GM12874 (cell line): ENCODE data around the gene AGAP1.

Source experiments
- TF ChIP-seq, protein P1 (sequence below): IDR thresholded peaks from 2 replicates; pipeline ENCODE4 v1.5.1; 2011; ENCODE audit warnings: low read depth, mild to moderate bottlenecking, control low read depth, low read length, moderate library complexity; ENCODE audit not compliant: insufficient read depth

The AGAP1 gene

DNA sequence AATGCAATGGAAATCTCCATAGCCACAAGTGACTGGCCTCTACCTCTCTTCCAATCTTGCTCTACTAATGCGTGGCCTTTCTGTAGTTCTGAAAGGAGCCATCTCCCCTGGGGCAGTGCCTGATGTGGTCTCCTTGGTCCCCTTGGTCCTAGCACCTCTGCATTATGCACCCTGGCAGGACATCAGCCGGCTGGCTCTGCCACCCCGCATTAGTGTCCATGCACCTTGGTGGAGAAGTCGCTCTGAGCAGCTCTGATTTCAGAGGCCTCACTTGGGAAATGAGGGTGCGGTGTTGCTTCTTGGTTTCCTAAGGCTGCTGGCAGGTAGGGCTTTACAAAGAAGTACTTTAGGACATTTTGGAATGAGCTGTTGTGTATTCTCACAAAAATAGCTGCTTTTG, 356.4 kb downstream of the AGAP1 start:
- TF ChIP-seq, protein P1, sequence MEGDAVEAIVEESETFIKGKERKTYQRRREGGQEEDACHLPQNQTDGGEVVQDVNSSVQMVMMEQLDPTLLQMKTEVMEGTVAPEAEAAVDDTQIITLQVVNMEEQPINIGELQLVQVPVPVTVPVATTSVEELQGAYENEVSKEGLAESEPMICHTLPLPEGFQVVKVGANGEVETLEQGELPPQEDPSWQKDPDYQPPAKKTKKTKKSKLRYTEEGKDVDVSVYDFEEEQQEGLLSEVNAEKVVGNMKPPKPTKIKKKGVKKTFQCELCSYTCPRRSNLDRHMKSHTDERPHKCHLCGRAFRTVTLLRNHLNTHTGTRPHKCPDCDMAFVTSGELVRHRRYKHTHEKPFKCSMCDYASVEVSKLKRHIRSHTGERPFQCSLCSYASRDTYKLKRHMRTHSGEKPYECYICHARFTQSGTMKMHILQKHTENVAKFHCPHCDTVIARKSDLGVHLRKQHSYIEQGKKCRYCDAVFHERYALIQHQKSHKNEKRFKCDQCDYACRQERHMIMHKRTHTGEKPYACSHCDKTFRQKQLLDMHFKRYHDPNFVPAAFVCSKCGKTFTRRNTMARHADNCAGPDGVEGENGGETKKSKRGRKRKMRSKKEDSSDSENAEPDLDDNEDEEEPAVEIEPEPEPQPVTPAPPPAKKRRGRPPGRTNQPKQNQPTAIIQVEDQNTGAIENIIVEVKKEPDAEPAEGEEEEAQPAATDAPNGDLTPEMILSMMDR: no peak

DNA sequence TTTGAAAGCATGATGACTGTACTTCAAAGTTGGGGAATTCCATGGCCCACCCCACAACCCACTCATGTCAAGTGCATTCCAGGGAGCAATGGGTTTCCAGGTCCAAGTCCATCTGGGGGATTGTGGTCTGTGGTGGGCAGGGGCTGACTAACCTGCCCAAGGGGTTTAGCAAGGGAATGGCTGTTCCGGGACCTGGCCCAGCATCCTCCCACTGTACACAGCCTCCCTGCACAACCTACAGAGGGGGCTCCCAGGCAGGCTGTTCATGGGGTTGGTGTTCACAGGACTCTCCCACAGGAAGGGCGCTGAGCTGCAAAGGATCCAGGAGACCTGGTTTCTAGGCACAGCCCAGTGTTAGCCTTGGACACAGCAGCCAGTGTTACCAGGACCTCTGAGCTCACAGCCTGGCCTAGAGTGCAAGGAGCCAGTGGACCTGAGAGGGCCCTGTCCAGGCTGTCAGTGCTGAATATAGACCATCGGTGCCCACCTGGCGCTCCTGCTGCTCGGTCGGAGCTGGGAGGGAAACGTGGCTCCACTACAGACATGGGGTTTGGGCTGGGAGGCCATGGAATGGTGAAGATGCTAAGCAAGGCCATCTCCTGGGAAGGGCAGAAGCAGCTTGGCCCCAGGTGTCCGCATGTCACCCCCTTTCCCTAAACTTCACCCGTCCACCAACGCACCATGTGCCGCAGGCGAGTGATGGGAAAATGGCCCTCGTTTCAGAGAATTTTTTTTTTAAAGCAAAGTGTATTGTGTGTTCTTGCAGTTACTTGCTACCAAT, 357.1 kb downstream of the AGAP1 start:
- TF ChIP-seq, protein P1: no peak

DNA sequence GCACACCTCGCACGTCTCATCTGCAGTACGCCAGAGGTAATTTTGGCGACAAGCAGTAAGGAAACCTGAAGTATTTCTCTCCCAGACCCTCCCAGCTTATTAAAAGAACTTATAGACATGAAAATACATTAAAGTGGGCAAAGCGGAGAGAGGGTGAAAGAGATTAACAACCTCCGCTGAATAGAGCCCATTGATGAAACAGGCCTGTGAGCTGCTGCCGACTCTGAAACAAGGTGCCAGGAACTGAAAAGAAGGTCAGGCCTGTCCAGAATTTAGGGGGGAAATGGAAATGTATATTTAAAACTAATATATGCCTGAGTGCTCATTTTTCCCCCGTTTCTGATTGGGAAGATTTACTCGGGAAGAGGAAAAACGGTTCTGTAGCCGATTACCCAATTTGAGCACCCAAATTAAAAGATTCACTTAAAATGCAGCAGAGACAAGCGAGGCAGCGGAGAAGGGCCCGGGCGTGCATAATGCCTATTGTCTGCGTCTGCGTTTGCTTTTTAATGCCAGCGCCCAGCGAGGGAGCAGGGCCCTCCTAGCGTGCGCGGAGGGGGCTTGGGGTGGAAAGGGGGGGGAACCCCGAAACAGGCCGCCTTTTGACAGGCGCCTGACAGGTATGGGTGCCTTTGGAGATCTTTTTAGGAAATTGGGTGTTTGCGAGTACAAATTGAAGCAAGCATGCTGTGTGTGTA, 358.1 kb downstream of the AGAP1 start:
- TF ChIP-seq, protein P1: no peak

DNA sequence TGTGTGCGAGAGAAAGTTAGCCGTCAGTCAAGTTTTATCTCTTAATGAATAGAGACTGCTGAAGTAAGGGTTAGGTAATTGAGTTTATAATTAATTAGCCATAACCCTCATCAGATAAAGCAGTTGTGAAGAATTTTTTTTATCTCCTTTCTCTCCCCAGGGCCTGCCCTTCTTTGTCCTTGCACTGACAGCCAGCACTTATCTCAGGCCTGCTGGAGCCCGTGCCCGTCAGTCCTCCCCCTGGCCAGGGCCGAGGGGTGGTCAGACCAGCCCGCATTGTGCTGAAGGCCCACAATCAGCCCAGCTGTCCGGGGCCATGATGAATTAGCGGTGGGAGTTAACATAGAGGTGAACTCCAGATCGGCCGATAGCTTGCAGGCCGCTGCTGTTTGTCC, 358.7 kb downstream of the AGAP1 start:
- TF ChIP-seq, protein P1: no peak

DNA sequence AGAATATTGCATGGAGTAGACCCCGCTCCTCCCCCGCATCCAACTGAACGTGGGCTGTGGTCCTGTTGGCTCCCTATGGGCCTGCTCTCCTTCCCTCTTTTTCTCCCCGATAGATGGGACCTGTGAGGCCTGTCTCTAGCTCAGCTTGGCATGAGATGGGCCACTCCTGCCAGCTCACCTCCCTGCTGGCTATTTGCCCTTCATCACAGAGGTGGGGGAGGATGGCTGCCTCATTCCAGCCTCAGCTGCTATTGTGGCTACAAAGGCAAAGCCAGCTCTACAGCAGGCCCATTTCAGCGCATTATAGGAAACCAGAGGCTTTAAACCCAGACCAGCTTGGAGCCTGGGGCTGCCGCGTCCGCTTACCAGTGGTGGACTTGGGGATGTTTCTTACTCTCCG, 360.4 kb downstream of the AGAP1 start:
- TF ChIP-seq, protein P1: no peak

DNA sequence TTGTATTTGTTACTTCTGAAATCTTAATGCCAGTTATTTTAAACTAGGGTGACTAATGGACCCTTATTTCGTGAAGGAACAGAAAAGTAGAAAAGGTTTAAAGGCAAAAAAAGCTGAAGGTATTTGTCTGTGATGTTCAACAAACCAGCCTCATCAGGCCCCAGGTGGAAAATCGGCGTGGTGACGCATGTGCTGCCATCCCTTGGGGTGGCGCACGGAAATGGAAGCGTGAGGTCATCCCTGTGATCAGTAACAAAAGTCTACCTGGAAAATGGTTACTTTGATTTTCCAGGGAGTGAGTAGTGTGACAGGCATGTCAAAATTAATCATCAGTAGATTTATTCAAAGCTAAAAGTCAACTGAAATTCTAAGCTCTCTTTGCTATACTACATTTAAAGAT, 361.2 kb downstream of the AGAP1 start:
- TF ChIP-seq, protein P1: no peak

DNA sequence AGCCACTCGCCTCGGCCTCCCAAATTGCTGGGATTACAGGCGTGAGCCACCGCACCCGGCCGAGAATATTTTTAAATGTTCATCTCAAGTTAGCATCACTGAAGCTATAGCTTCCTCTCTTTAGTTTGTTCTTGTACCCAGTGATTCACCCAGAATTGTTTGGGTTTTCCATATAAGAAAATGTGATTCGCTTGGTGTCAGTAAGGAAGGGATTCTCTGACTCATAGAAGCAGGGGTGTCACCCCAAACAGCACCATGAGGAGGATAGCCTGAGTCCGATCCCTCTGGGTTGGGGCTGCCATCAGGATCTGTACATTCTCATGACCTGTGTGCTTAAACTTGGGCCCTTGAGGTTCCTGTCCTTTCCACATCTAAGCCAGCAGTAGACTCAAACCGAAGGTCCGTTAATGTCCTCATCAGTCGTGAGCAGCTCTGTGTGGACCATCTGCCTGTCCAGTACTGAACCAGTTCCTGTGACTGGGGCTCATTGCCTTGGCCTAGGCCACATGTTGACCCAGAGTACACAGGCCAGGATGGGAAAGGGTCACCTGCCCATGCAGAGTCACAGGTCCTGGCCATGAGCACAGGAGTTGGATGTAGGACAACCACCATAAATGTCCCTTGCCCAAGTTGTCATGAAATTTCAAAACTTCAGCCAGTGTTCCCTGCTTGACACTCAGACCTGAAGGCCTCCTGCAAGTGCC, 362.5 kb downstream of the AGAP1 start:
- TF ChIP-seq, protein P1: no peak
